Retina (tissue), 1 donor: ENCODE data around the gene CAV3.

Source experiments
- DNase-seq: peaks from one replicate; pipeline ENCODE4 v3.0.0-alpha.2; 2016

CAV3 gene

GRCh38 chr3:8736436-8736835 lies 2.8 kb downstream of the CAV3 start:
- no peak for DNase-seq

- no peak for DNase-seq
Measured at GRCh38 chr3:8737301-8737700, 3.7 kb downstream of the CAV3 start.

- no peak for DNase-seq
Measured at GRCh38 chr3:8737823-8738222, 4.2 kb downstream of the CAV3 start.

GRCh38 chr3:8738639-8739038 lies 5.0 kb downstream of the CAV3 start:
- DNase-seq, result no peak

- DNase-seq, result no peak
Measured at GRCh38 chr3:8739757-8740504, 6.3 kb downstream of the CAV3 start.

GRCh38 chr3:8741581-8742261 lies 8.1 kb downstream of the CAV3 start:
- DNase-seq, result peak; percentile 29

- DNase-seq, result no peak
Measured at GRCh38 chr3:8743021-8743601, 9.5 kb downstream of the CAV3 start.

GRCh38 chr3:8743911-8744310 lies 10.3 kb downstream of the CAV3 start:
- DNase-seq, result no peak

- no peak for DNase-seq
Measured at GRCh38 chr3:8745619-8746370, 12.2 kb downstream of the CAV3 start.

- DNase-seq, result no peak
Measured at GRCh38 chr3:8746780-8747345, 13.3 kb downstream of the CAV3 start.

- DNase-seq, result no peak
Measured at GRCh38 chr3:8749316-8749715, 15.7 kb downstream of the CAV3 start.

- DNase-seq, result no peak
Measured at GRCh38 chr3:8752832-8753231, 19.2 kb downstream of the CAV3 start.

- DNase-seq, result no peak
Measured at GRCh38 chr3:8755097-8755496, 21.5 kb downstream of the CAV3 start.

GRCh38 chr3:8755564-8756237 lies 22.1 kb downstream of the CAV3 start:
- no peak for DNase-seq

GRCh38 chr3:8756671-8757070 lies 23.1 kb downstream of the CAV3 start:
- no peak for DNase-seq

- DNase-seq, result no peak
Measured at GRCh38 chr3:8757551-8758518, 24.2 kb downstream of the CAV3 start.

GRCh38 chr3:8759038-8759707 lies 25.6 kb downstream of the CAV3 start:
- DNase-seq, result no peak

GRCh38 chr3:8760091-8760490 lies 26.5 kb downstream of the CAV3 start:
- DNase-seq, result no peak

- no peak for DNase-seq
Measured at GRCh38 chr3:8760506-8760905, 26.9 kb downstream of the CAV3 start.

GRCh38 chr3:8761866-8762265 lies 28.3 kb downstream of the CAV3 start:
- no peak for DNase-seq
